ENCODE results near the gene JAZF1.

DNA sequence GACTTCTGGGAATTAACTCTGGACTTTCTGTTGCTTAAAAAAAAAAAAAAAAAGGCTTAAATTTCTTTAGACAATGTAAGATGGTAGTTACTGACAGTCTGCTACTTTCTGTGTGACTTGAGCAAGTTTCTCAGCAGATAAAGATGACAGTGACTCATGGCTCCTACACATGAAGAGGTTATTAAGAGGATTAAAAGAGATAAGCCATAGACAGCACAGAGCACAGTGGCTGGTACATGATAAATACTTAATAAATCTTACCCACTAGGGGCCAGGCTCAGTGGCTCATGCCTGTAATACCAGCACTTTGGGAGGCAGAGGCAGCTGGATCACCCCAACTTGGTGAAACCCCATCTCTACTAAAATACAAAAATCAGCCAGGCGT is 174.8 kb downstream of the JAZF1 start:
- TF ChIP-seq CTCF (IDR thresholded peaks at IDR 0.05; ENCODE audit: low read depth, low read length, poor library complexity, severe bottlenecking) = no peak
- no peak for TF ChIP-seq EZH2phosphoT487 (IDR thresholded peaks at IDR 0.05; ENCODE audit: borderline replicate concordance, low read length)

Measured in DOHH2 (cell line).